Right renal cortex interstitium (tissue), 3 donors: ENCODE measurements around the gene TRMU. TPM values are rescaled to one million over a fixed set of nuclear protein-coding genes. Genes with fewer than 3 reads are reported as not detected.

Experiments used
- DNase-seq, 3 donors: peaks; one replicate each; pipeline ENCODE4 v3.0.0-alpha.2; 2013; ENCODE audit warnings: low read depth in 3 of 3, low spot score in 2 of 3
- polyA plus RNA-seq, 3 donors: library from polyadenylated mRNA; unstranded; fragments of 120-200 nt; gene quantifications; one replicate each; pipeline ENCODE4 v1.2.1, GENCODE V29; 2013; ENCODE audit not compliant: insufficient read length in 3 of 3

The TRMU gene
- polyA plus RNA-seq, 3 donors: 40.7 to 45.8 (median 43.6) TPM

DNA sequence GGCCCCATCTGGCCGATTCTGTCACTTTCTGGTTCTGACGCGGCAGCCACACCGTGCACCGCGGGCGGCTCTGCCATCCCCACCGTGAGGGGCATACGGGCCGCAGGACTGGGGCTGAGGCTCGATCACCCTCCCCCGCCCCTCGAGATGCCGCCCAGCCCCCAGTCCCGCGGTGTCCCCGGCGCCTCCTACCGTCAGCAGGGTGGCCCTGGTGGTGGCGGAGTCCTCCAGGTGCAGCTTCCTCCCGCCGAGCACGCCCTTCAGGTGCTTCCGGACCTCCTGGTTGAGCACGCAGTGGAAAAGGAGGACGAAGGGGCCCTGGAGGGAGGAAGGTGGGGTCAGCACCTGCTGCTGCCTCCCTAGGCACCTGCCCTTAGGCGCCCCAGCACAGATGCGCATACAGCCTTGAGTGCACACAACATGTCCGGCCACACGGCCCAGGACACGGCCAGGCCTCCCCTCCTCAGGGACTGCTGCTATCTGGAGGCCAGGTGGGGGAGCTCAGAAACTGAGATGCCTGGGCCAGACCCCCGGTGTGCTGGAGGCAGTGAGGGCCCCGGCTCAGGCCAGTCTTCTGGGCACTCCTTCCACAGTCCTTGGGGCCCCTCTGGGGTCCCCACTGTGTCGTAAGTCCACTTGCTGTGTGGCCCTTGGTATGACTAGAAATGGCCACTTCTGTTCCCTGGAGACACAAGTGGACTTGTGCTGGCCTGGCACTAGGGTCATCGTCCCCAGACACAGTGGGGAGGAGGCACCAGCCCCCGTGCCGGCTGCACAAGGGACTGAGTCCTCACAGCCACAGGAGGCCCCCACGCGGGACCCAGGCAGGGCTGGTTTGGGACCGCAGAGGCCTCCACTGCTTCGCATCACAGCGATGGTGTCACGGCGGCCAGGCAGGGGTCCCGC is 31.5 kb downstream of the TRMU start:
- DNase-seq: no peak

DNA sequence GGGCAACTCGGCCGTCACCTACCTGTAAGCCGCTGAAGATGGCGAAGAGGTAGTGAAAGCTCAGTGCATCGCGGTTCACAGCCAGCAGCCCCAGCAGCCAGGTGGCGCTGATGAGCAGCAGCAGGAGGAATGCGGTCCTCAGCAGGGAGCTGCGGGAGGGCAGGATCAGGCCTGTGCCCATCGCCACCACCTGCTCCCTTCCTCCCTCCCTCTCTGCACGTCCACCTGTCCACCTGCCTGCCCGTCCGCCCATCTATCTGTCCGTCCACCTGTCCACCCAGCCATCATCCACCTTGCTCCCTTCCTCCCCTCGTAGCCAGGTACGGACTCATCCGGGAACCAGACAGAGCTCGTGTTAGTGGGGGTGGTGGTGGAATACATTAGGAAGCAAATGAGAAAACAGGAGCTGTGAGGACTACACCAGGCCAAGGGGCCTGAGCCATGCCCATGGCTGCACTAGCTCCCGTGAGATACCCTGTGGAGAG is 32.2 kb downstream of the TRMU start:
- no peak for DNase-seq

DNA sequence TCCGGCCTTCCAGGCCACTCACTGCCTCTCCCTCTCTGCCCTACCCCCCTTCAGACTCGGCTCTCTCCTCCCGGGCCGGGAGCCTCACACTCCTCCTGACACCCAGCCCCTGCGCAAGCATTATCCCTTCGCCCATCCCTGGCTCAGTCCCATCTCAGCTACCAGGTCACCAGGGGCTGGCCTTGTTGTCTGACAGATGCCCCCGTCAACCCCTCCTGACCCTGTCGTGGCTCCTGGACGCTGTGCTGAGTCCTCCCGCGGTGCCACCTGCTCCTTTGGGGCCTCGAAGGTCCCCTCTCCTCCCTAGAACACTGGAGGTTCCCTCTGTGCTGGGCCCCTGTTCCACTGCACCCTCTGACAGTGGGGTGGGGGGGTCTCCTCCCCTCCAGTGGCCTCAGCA is 32.9 kb downstream of the TRMU start:
- no peak for DNase-seq

DNA sequence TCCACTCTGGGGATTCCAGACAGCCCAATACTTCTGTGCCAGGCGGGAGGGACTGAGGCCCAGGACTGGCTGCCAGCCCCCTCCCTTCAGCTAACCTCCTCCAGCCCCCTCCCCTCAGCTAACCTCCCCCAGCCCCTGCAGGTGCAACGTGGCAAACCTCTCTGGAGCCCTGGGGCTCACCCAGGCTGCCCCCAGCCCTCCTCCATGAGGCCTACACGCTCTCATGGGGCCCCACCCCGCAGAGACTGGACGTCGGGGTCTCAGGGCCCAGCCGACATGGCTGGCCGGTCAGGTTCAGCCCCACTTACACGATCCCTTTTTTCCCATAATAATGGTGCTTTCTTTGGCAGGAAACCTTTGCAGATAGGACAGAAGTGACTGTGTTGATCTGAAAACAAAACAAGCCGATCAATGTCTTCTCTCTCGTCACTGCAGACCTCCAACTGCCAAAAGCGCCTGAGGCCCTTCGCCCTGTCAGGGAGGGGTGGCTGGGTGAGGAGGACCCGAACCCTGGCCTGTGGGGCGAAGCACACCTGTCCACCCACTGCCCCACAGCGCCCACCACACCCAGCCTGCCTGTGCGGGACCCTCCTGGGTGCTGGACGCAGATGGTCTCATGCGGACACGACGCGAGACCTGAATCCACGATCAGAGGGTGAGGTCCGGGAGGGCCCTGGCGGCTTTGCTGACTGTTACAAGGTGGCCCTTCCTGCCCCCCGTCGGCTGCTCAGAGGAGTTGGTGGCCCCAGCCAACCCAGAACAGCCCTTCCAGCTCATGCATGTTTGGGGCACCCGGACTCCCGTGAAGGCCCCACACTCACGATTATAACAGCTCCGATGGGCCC is 33.6 kb downstream of the TRMU start:
- no peak for DNase-seq

DNA sequence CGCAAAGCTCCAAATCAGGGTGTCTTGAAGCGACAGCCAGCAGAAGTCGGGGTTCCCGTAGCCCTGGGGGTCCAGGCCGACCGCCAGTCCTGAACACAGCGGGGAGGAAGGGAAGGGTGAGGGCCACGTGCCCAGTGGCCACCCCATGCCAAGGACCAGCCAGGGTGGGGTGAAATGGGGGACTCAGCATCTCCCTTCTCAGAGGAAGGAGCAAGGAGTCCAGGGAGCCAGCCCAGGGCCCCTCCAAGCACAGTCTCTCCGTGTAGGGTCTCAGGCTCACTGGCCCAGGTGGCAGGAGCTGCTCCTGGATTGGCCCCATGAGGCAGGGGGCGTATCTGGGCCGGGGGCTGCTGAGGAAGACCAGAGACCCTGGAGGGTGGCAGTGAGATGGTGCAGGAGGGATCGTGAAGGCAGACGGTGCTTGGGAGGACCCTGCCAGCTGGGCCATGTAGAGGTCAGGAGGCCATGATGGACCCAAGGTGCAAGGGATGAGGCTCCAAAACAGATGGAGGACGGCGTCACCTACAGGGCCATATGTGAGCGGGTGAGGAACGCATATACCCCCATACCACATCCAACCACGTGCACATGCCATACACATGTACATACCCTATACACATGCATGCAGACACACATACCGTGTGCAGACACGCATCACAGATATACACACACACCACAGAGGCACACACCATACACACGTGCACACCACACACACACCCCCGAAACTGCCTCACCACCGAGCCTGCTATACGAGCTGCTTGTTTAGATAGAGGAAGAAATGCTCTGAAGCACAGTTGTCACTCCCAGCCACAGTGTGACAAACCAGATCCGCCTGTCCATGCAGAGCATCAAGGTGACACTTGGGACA is 34.4 kb downstream of the TRMU start:
- DNase-seq: no peak

DNA sequence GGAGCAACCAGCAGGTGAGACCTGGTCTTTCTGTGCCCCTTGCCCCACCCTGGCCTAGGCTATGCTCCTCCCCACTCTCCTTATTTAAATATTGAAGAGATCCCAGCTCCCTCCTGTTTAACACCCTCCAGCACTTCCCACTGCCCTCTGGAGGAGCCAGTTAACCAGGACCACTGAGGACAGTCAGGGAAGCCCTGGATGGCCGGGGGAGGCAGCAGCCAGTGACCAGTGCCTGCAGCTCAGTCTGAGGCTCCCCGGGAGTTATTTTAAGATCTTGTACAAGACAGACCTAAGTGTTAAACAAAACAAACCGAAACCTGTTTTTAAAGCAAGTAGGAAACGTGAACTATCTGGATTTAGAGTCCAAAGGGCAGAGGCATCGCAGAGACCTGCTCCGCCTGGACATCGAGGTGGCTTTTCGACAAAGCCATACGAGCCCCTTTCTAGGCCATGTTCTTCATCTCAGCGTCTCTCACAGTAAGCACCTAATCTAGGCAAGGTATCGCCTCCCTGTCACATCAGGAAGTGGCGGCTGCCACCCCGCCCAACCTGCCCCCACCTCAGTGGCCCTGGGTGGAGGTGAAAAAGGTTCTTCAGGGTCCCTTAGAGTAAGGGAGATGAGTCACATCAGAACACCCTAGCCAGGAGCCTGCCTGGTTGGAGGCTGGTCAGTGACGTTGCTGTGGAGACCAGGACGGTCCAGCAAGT is 35.2 kb downstream of the TRMU start:
- DNase-seq: no peak

DNA sequence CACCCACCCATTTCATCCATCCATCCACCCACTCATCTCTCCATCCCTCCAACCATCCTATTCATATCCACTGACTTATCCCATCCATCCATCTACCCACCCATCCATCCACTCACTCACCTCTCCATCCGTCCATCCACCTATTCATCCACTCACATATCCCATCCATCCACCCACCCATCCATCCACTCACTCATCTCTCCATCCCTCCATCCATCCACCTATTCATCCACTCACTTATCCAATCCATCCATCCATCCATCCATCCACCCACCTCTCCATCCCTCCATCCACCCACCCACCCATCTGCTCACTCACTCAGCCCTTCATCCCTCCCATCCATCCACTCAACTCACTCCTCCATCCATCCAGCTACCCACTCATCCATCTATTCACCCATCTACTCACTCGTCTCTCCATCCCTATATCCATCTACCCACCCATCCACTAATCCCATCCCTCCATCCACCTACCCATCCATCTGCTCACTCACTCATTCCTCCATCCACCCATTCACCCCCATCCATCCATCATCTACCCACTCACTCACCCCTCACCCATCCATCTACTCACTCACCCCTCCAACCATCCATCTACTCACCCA is 36.2 kb downstream of the TRMU start:
- no peak for DNase-seq

DNA sequence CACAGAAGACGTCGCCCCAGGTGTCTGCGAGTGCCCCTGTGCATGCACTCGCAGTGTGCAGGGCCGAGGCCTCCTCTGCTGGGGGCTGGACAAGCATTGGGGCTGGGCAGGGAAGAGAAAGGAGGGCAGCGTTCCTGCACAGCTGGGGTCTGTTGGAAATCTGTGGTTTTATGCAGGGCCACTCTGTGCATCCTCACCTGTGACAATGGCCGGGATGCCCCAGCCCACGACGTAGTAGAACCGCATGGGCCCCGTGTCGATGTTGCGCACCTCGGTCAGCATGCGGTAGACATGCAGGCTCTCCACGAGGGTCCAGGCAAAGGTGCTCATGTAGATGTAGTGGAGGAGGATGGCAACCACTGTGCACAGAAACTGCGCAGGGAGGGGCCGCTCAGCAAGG is 37.2 kb downstream of the TRMU start:
- DNase-seq: no peak

DNA sequence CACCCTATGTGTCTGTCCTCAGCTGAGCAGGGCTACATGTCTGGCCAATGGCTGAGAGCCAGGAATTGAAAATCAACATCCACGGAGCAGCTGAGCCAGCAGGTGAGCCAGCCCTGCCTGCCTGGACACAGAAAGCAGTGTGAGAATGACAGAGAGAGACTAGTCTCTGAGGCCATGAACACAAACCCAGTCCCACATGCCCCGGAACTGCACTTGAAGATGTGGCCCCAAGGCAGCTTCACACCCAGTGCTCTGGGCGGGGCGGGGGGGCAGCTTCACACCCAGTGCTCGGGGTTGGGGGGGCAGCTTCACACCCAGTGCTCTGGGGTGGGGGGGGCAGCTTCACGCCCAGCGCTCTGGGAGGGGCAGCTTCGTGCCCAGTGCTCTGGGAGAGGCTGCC is 37.6 kb downstream of the TRMU start:
- no peak for DNase-seq

DNA sequence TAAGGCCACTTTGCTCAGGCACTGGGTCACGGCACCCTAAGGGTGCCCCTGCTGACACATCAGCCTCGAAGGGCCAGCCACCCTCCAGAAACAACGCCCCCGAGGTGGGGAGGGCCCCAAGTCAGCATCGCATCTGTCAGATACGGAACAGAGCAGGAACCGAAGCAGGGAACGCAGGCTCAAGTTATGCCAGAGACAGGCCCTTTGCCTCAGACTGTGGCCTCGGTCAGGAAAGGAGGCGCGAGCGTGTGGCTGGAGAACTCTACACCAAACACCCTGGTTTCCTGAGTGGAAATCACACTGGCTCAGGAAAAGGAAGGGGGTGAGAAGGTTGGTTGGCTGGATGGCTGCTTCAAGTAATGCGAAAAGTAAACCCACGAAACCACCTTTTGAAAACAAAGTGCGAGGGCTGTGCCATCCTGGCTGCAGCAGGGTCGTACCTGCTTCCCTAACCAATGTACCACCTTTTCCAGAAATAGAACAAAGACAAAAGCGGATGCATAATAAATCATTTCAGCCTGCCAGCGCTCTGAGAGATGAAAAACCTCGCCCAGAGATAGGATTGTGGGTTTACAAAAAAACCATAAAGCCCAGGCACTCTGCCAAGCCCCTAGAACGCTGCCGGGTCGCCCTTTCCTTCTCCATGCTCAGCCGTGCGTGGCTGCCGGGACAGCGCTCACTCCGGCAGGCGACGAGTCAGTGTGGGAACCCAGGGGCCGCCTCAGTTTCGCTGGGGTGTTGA is 38.6 kb downstream of the TRMU start:
- no peak for DNase-seq

DNA sequence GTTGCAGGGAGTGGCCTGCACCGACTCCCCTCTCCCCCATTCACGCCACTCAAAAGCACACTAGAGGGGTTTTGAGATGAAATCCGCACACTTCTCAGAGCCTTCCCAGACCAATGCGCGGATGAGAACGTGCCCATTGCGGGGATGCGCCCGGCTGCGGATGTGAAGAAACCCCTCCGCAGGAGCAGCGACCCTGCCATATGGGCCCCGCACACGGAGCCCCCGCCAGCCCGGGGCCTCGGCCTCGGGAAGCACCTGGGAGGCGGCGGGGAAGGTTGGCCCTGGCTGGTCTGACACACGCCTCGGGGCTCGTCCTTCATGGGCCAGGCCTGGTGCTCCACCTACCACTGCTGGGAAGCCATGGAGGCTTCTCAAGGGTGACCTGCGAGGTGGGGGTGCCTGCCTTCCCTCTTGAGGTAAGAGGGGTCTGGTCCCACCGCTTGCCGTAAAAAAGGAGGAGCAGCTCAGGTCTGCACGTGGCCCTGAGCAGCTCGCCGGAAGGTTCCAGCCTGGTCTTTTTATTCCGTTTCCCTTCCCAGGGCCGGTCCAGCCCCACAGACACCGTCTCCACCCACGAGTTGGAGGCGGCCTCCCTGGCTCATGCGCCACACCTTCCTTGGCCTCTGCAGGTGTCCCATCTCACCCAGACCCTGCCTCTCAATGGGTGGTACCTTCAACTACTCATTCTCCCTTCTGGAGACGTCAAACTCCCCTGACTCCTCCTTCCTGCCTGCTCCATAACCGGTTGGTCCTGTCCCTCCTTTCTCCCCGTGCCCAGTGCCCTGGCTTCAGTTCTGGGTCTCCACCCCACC is 39.4 kb downstream of the TRMU start:
- no peak for DNase-seq

DNA sequence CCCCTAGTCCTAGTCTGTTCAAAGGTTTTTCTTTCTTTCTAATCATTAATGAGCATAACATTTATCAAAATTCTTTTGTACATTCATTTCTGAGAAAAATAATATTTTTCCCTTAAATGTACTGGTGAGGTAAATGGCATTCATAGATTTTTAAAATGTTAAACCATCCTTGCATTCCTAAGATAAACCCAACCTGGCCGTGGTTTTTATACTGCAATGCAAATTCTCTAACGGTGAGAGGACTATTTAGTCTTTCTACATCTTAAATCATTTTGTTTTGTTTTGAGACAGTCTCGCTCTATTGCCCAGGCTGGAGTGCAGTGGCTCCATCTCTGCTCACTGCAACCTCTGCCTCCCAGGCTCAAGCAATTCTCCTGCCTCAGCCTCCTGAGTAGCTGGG is 40.6 kb downstream of the TRMU start:
- DNase-seq: no peak

DNA sequence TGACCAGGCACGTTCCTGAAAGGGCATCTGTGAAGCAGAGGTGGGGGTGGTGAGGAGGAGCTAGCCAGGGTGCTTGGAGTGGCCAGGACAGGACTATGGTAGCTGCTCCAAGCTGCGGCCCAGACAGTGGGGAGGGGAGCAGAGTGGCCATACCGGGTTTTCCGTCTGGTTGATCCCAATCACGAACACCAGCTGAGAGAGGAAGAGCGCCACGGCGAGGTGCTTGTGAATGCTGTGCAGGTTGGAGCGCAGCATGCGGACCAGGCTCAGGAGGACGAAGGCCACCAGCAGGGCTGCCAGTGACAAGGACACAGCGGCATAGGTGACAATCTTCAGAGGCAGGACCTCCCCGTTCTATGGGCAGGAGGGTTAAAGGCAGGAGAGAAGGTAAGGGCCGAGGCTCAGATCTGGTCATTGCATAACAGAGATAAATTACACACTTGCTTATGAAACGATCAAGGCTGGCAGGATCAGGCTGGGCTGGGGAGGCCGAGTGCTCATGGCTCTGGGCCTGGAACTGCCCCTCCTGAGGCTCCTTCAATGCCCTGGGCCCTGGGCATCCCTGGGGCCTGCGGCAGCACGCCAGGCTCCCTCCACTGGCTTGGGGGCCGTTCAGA is 41.5 kb downstream of the TRMU start:
- no peak for DNase-seq

DNA sequence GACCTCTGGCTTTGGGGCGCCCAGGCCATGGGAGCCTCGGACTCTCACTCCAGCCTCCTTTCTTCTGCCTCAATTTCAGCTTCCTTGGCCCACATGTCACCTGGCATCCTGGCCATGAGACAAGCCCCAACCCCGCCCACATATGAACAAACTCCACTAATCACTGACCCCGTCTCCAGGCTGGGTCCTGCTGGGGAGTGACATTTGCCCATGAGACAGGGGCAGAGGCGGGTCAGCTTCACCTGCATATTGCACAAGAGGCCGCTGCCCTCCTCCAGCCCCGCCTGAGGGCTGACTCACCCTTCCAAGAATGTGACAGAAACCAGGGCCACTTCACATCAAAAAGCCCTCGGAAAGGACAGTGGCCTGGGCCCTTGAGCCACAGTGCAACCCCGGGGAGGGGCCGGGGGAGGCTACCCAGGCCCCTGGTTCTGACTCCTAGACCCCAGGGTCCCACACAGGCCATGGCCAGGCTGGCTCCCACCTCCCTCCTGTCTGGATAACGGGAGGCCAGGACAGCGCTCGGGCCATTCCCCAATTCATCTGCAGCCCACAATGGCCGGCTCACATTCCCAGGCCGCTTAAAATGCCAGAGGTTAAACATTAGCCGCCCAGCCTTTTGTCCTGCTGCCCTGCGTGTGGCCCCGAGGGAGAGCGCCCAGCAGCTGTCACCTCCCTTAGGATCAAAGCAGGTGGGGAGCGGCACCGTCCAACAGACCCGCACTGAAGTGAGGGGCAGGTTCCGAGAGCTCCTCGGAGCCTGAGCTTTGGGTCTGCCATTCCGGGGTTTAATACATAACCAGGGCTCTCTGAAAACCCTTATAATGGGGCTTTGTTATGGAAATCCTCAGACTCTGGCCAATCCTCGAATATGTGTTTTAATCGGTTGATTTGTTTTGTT is 42.3 kb downstream of the TRMU start:
- DNase-seq: no peak

DNA sequence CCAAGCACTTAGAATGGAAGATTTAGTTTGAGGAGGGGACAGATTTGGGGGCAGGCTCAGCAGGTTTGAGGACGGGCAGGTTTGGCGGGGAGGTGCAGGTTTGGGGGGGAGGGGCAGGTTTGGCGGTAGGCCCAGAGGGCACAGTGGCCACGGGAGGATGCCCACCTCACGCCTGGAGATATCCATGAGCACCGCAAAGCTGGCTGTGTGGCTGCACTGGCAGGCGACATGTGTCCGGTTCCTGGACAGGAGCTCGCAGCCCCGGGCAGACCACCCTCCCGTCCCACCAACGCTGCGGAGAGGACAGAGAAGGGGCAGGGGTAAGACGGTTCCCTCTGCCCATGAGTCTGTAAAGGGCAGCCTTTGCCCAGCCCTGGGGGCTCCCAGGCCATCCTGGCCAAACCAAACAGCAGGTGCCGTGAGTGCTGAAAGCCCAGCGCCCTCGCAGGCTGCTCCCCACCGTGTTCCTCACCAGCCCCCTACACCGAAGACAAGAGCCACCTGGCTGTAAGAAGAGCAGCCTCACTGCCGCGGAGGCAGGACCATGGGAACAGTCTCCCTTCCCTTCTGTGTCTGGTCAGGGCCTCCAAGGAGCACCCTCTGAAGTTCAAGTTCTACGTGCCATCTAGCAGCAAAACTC is 43.0 kb downstream of the TRMU start:
- no peak for DNase-seq
